Measurements from ENCODE around the gene NES.

The NES gene

DNA sequence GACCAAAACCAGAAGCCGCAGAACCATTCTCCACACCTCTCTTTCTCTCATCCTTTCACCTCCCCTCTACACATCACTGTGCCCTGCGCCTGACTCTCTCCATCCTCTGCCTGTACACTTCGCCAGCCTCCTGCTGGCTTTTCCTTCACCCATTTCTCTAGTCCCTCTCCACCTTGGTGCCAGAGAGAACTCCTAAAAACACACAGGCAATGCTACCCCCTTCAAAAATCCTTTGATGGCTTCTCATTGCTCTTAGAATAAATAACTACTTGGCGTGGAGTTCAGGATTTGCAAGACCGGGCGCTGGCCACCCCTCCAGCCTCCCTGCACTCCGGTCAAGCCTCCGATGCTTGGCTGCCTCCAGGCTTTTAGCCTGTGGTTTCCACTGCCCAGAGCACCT lies 19.5 kb upstream of the NES start:
- no peak overlapping the region for H3K4me3 ChIP-seq (ENCODE audit: low read depth in 1 of 2, low read length in 2 of 2)
- peaks cover 8% of the 10 kb centered on the region for H4K20me1 ChIP-seq (ENCODE audit: insufficient read depth, low read length)
- H3K9me3 ChIP-seq (ENCODE audit: insufficient read depth, low read length, severe bottlenecking) = no peaks in the 10 kb centered on the region
- no peak for ATAC-seq (ENCODE audit: insufficient read depth, low read depth)
- peaks cover 5% of the 10 kb centered on the region for H3K4me1 ChIP-seq (ENCODE audit: insufficient read depth, low read length)
- peaks cover 31% of the 10 kb centered on the region for H3K27me3 ChIP-seq (ENCODE audit: insufficient read depth, low read length, poor library complexity)
- DNase-seq = no peak
- no peak overlapping the region for H2AFZ ChIP-seq (ENCODE audit: low read depth, low read length)
- no peak for TF ChIP-seq EZH2 (IDR thresholded peaks at IDR 0.05; ENCODE audit: borderline replicate concordance, low read depth, low read length, severe bottlenecking)
- TF ChIP-seq, protein P1, sequence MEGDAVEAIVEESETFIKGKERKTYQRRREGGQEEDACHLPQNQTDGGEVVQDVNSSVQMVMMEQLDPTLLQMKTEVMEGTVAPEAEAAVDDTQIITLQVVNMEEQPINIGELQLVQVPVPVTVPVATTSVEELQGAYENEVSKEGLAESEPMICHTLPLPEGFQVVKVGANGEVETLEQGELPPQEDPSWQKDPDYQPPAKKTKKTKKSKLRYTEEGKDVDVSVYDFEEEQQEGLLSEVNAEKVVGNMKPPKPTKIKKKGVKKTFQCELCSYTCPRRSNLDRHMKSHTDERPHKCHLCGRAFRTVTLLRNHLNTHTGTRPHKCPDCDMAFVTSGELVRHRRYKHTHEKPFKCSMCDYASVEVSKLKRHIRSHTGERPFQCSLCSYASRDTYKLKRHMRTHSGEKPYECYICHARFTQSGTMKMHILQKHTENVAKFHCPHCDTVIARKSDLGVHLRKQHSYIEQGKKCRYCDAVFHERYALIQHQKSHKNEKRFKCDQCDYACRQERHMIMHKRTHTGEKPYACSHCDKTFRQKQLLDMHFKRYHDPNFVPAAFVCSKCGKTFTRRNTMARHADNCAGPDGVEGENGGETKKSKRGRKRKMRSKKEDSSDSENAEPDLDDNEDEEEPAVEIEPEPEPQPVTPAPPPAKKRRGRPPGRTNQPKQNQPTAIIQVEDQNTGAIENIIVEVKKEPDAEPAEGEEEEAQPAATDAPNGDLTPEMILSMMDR (IDR thresholded peaks at IDR 0.05; ENCODE audit: borderline replicate concordance, extremely low read depth, low read length, poor library complexity, severe bottlenecking) = no peak
- H3K9ac ChIP-seq (ENCODE audit: low read depth, low read length) = no peak overlapping the region
- H3K79me2 ChIP-seq (ENCODE audit: insufficient read depth, low read length) = no peaks in the 10 kb centered on the region
- H3K36me3 ChIP-seq (ENCODE audit: insufficient read depth, low read length) = no peaks in the 10 kb centered on the region
- no peak overlapping the region for H3K27ac ChIP-seq (ENCODE audit: low read length)
- no peak overlapping the region for H3K4me2 ChIP-seq (ENCODE audit: insufficient read depth, low read length)

DNA sequence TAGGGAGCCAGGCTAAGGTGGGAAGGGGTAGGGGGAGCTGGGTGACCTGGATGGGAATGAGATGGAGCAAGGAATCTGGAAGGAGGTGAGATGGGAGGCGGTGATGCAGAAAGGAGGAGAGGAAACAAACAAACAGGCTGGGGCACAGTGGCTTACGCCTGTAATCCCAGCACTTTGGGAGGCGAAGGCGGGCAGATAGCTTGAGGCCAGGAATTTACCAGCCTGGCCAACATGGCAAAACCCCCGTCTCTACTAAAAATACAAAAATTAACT lies 17.4 kb upstream of the NES start:
- H3K27ac ChIP-seq (ENCODE audit: low read length) = no peak overlapping the region
- H3K79me2 ChIP-seq (ENCODE audit: insufficient read depth, low read length) = no peaks in the 10 kb centered on the region
- H2AFZ ChIP-seq (ENCODE audit: low read depth, low read length) = no peak overlapping the region
- DNase-seq (no peak), ATAC-seq (ENCODE audit: insufficient read depth, low read depth) (no peak)
- no peaks in the 10 kb centered on the region for H3K9me3 ChIP-seq (ENCODE audit: insufficient read depth, low read length, severe bottlenecking)
- H3K27me3 ChIP-seq (ENCODE audit: insufficient read depth, low read length, poor library complexity) = peaks cover 50% of the 10 kb centered on the region
- no peak for TF ChIP-seq EZH2 (IDR thresholded peaks at IDR 0.05; ENCODE audit: borderline replicate concordance, low read depth, low read length, severe bottlenecking)
- TF ChIP-seq, protein P1 (IDR thresholded peaks at IDR 0.05; ENCODE audit: borderline replicate concordance, extremely low read depth, low read length, poor library complexity, severe bottlenecking) = no peak
- H3K9ac ChIP-seq (ENCODE audit: low read depth, low read length) = no peak overlapping the region
- H3K4me1 ChIP-seq (ENCODE audit: insufficient read depth, low read length) = peaks cover 7% of the 10 kb centered on the region
- no peaks in the 10 kb centered on the region for H3K36me3 ChIP-seq (ENCODE audit: insufficient read depth, low read length)
- H3K4me2 ChIP-seq (ENCODE audit: insufficient read depth, low read length) = no peak overlapping the region
- no peak overlapping the region for H3K4me3 ChIP-seq (ENCODE audit: low read depth in 1 of 2, low read length in 2 of 2)
- peaks cover 19% of the 10 kb centered on the region for H4K20me1 ChIP-seq (ENCODE audit: insufficient read depth, low read length)

DNA sequence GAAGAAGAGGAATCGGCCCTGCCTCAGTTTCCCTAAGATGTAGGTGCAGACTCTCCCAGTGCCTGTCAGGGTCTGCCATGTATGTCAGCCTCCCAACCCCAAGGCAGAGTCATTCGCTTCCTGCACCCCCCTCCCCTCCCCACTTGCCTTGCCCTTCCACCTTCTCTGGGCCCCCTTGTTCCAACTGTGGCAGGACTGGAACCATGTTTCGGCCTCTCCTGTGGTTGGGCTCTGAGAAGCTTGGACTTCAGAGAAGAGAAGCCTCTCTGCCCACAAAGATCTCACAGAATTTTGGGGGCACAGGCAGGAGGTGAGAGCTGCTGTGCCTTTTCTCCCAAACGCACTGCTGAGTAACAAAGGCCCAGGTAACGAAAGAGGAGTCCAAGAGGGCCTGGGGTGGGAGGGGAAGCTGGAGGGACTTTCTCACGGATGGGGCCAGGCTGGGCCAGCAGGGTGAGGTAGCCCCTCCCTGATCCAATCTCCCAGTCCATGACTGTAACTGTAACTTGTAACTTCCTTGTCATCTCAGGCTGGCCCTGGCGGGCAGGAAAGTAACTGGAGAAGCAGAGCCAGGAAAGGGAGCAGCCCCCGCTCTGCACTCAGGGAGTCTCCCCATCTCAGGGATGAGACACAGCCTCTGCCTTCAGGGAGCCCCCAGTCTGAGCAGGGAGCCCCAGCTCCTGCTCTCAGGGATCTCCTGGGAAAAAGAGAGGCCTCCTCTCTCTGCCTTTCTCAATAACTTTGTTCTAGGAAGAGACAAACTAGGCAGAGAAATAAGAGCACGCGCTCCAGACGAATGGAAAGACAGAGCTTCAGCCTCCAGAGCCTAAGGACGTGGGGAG lies 16.9 kb upstream of the NES start:
- H3K36me3 ChIP-seq (ENCODE audit: insufficient read depth, low read length) = no peaks in the 10 kb centered on the region
- no peak overlapping the region for H3K4me3 ChIP-seq (ENCODE audit: low read depth in 1 of 2, low read length in 2 of 2)
- no peak for ATAC-seq (ENCODE audit: insufficient read depth, low read depth)
- H3K9me3 ChIP-seq (ENCODE audit: insufficient read depth, low read length, severe bottlenecking) = no peaks in the 10 kb centered on the region
- H2AFZ ChIP-seq (ENCODE audit: low read depth, low read length) = no peak overlapping the region
- TF ChIP-seq, protein P1 (IDR thresholded peaks at IDR 0.05; ENCODE audit: borderline replicate concordance, extremely low read depth, low read length, poor library complexity, severe bottlenecking) = no peak
- TF ChIP-seq EZH2 (IDR thresholded peaks at IDR 0.05; ENCODE audit: borderline replicate concordance, low read depth, low read length, severe bottlenecking) = no peak
- H3K9ac ChIP-seq (ENCODE audit: low read depth, low read length) = no peak overlapping the region
- DNase-seq = no peak
- peaks cover 48% of the 10 kb centered on the region for H3K27me3 ChIP-seq (ENCODE audit: insufficient read depth, low read length, poor library complexity)
- no peak overlapping the region for H3K4me2 ChIP-seq (ENCODE audit: insufficient read depth, low read length)
- H4K20me1 ChIP-seq (ENCODE audit: insufficient read depth, low read length) = peaks cover 19% of the 10 kb centered on the region
- H3K79me2 ChIP-seq (ENCODE audit: insufficient read depth, low read length) = no peaks in the 10 kb centered on the region
- H3K27ac ChIP-seq (ENCODE audit: low read length) = no peak overlapping the region
- peaks cover 12% of the 10 kb centered on the region for H3K4me1 ChIP-seq (ENCODE audit: insufficient read depth, low read length)

All from DND-41 (cell line).